Neuron (in vitro differentiated cells): ENCODE results near the gene B3GLCT.
"Not testable (repeated sequence)": the region's sequence is repeated elsewhere in the genome, so short reads cannot be mapped to it uniquely, and the experiment has no call there.

ENCODE experiments used
- H2AFZ ChIP-seq: one replicate; pipeline ENCODE4 v1.6.1; 2013; ENCODE audit warnings: low read depth, mild to moderate bottlenecking, inconsistent platforms, low read length, moderate library complexity
- H3K27me3 ChIP-seq: one replicate; pipeline ENCODE4 v1.6.1; 2013; ENCODE audit warnings: low read length; ENCODE audit not compliant: insufficient read depth
- H3K36me3 ChIP-seq: one replicate; pipeline ENCODE4 v1.6.1; 2013; ENCODE audit warnings: low read length; ENCODE audit not compliant: insufficient read depth
- H3K4me1 ChIP-seq: one replicate; pipeline ENCODE4 v1.6.1; 2013; ENCODE audit warnings: low read length; ENCODE audit not compliant: insufficient read depth
- H3K4me3 ChIP-seq: 2 replicates; pipeline ENCODE4 v1.5.1; 2013; ENCODE audit warnings: mild to moderate bottlenecking, low read length, moderate library complexity
- H3K9me3 ChIP-seq: one replicate; pipeline ENCODE4 v1.6.1; 2013; ENCODE audit warnings: low read length

The B3GLCT gene

DNA sequence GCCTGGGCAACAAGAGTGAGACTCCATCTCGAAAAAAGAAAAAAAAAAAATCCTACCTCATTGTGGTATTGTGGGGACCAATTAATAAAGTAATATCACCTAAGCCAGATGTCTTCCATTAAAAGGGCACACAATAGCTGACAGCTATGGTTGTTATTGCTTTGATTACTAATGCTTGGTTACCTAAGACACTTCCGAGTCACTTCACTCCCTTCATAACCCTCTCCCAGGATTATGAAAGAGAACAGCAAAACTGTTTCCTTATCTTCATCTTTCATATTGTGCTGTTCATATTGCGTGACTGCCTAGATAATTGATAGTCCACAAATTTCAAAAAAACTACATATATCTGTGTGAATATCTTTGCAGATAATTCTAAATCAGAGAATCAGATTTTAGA is 27.8 kb upstream of the B3GLCT start:
- Histone ChIP-seq H3K4me1 (peaks cover 6% of the 10 kb centered on the region), H3K4me3 (no peak overlapping the region), H3K9me3 (no peaks in the 10 kb centered on the region), H3K36me3 (no peaks in the 10 kb centered on the region), H2AFZ (no peak overlapping the region), H3K27me3 (no peaks in the 10 kb centered on the region)

GRCh38 chr13:31172535-31172934 is 27.2 kb upstream of the B3GLCT start:
- Histone ChIP-seq H3K4me1 (peaks cover 6% of the 10 kb centered on the region), H3K4me3 (no peak overlapping the region), H3K36me3 (no peaks in the 10 kb centered on the region), H3K9me3 (no peaks in the 10 kb centered on the region), H3K27me3 (no peaks in the 10 kb centered on the region), H2AFZ (no peak overlapping the region)

- Histone ChIP-seq H2AFZ (no peak overlapping the region), H3K4me3 (no peak overlapping the region), H3K36me3 (no peaks in the 10 kb centered on the region), H3K4me1 (no peaks in the 10 kb centered on the region), H3K27me3 (no peaks in the 10 kb centered on the region), H3K9me3 (no peaks in the 10 kb centered on the region)
These were observed 25.8 kb upstream of the B3GLCT start for GRCh38 chr13:31174018-31174417.

DNA sequence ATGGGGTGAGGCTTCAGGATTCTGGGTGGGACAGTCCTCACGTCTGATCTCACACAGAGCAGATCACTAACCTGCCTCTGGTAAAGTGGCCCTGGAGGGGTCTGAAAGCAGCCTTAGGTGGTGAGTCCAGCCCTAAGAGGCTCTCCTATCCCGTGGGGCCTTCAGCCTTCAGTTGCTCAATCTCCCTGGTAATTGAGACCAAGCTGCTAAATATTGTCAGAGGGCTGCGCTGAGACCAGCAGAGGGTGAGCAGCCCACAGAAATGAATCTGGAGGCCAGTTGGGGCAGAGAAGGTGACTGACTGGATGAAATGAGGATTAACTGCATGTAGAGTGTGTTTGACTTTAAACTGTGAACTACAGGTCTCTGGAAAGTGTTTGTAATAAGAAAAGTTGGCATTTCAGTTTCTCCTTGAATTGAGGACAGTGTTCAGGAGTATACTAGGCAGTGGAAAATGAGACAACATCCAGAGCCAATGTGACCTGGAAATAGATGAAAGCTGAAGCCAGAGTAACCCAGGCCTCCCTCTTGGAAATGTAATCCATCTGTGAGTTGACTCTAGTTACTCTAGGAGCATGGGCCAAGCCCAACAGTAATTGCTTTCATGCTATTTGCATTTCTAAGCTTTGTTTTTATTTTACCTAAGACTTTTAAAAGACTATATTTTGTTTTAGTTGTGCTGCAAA is 23.8 kb upstream of the B3GLCT start:
- no peak overlapping the region for H3K4me3 ChIP-seq
- H3K4me1 ChIP-seq, result no peaks in the 10 kb centered on the region
- H3K36me3 ChIP-seq, result no peaks in the 10 kb centered on the region
- no peaks in the 10 kb centered on the region for H3K9me3 ChIP-seq
- H3K27me3 ChIP-seq, result no peaks in the 10 kb centered on the region
- H2AFZ ChIP-seq, result no peak overlapping the region

GRCh38 chr13:31177813-31178495 is 21.8 kb upstream of the B3GLCT start:
- H3K4me3 ChIP-seq, H3K36me3 ChIP-seq: not testable (repeated sequence)

GRCh38 chr13:31179241-31179640 is 20.5 kb upstream of the B3GLCT start:
- H3K4me1 ChIP-seq, result no peaks in the 10 kb centered on the region
- no peak overlapping the region for H3K4me3 ChIP-seq
- no peak overlapping the region for H2AFZ ChIP-seq
- H3K9me3 ChIP-seq, result no peaks in the 10 kb centered on the region
- H3K36me3 ChIP-seq, result no peaks in the 10 kb centered on the region
- no peaks in the 10 kb centered on the region for H3K27me3 ChIP-seq

More at GRCh38 chr13:31177813-31178495, 21.8 kb upstream of the B3GLCT start:
- H2AFZ ChIP-seq, H3K4me1 ChIP-seq, H3K9me3 ChIP-seq, H3K27me3 ChIP-seq: not testable (repeated sequence)

DNA sequence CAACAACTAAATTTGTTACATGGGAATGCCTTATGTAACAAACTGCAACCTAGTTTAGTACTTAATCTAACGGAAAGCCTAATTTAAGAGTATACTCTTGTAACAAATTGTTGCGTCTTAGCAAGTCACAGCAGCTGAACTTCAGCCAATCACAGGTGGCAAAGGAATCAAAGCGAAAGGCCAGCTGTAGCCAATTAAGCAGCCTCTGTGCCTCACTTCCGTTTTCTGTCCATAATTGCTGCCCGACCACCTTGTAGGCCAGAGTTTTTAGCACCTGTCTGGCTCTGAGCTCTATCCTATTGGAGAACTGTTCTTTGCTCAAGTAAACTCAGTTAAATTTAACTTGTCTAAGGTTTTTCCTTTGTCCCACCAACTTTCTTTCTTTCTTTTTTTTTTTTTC is 20.0 kb upstream of the B3GLCT start:
- Histone ChIP-seq H2AFZ (no peak overlapping the region), H3K36me3 (no peaks in the 10 kb centered on the region), H3K9me3 (no peaks in the 10 kb centered on the region), H3K4me1 (peaks cover 2% of the 10 kb centered on the region), H3K4me3 (no peak overlapping the region), H3K27me3 (no peaks in the 10 kb centered on the region)

- H2AFZ ChIP-seq, result no peak overlapping the region
- no peaks in the 10 kb centered on the region for H3K27me3 ChIP-seq
- H3K9me3 ChIP-seq, result no peaks in the 10 kb centered on the region
- no peak overlapping the region for H3K4me3 ChIP-seq
- peaks cover 11% of the 10 kb centered on the region for H3K4me1 ChIP-seq
- H3K36me3 ChIP-seq, result no peaks in the 10 kb centered on the region
These were observed 16.8 kb upstream of the B3GLCT start for GRCh38 chr13:31182987-31183386.

DNA sequence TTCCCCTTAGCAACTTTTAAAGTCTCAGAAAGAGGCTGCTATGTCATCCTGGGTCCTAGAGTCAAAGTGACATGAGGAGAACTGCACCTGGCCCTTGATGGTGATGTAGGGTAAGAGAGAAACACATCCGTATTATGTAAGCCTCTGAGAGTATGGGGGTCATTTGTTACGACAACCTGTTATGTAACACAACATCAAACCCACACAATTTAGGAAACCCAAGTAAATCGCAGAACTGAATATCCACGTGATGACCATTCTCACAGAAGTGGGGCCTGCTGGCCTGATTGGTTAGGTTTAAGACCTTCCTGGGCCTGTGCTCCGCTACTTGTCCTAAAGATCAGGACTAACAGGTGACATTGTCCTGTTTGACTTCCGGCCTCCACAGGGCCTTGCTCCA is 15.3 kb upstream of the B3GLCT start:
- H3K27me3 ChIP-seq, result no peaks in the 10 kb centered on the region
- no peak overlapping the region for H3K4me3 ChIP-seq
- H3K36me3 ChIP-seq, result no peaks in the 10 kb centered on the region
- H3K9me3 ChIP-seq, result no peaks in the 10 kb centered on the region
- peaks cover 11% of the 10 kb centered on the region for H3K4me1 ChIP-seq
- peak overlapping the region; percentile 74 for H2AFZ ChIP-seq

DNA sequence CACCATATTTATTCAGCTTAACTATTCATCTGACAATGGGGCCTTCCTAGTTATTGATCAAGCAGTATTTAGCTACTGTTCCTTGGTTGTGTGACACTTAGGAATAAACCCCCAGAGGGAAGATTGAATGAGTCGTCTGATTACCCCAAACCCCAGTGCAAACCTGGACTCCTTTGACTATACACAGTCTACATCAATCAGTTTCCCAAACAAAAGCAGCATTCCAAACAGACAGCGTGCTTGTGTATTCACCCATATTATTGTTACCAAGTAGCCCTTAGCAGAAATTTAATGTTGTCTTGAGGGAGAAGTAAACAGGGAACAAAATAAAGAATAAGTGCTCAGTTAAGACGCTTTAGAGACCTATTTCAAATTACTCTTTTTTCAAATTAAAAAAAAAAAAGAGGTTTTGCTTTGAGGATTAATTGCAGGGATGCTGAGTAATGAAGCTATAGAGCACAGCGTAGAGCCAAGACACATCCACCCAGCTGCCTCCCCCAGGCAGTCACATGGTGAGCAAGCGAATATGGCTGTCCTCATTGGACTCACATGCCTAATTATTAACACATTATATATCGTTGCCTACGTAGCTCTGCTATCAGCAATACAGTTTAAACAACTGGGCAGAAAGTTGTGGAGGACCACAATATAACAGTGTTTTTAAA is 14.7 kb upstream of the B3GLCT start:
- Histone ChIP-seq H3K36me3 (no peaks in the 10 kb centered on the region), H2AFZ (peak overlapping the region; percentile 74), H3K9me3 (no peaks in the 10 kb centered on the region), H3K4me3 (no peak overlapping the region), H3K27me3 (no peaks in the 10 kb centered on the region), H3K4me1 (peaks cover 11% of the 10 kb centered on the region)

DNA sequence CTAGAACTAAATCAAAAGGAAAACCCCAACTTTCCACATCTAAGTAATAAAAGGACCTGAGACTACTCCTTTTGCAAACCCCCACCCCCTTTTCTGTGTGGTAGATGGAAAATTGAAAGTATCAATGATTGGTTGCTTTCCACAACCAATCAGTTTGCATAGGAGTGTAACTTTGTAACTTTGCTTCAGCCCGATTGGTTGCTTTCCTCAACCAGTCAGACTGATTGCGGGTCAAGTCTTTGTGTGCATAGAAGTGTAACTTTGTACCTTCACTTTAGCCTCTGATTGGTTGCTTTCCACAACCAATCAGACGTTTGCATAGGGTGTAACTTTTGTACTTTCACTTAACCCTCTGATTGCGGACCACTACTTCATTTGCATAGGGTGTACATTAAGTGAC is 8.0 kb upstream of the B3GLCT start:
- no peak overlapping the region for H2AFZ ChIP-seq
- no peaks in the 10 kb centered on the region for H3K4me1 ChIP-seq
- no peaks in the 10 kb centered on the region for H3K27me3 ChIP-seq
- no peaks in the 10 kb centered on the region for H3K36me3 ChIP-seq
- H3K9me3 ChIP-seq, result no peaks in the 10 kb centered on the region
- H3K4me3 ChIP-seq, result no peak overlapping the region

DNA sequence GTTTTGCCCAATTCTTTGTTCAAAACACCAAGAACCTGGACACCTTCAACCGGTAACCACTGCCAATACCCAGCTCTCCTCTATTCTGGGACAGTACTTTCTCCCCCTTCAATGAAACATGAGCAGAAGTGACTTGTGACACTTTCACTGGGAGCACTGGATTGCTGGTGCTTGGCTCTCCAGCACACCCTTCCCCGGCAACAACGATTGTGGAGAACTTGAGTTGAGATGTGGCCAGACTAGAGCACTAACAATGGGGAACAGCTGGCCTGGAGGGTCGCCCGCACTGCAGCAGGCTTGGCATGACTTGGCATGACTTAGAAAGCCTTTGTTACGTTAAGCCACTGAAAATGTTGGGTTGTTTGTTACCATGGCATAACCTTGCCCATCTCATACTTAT is 7.5 kb upstream of the B3GLCT start:
- H3K27me3 ChIP-seq, result no peaks in the 10 kb centered on the region
- H3K4me3 ChIP-seq, result no peak overlapping the region
- H3K36me3 ChIP-seq, result no peaks in the 10 kb centered on the region
- H3K9me3 ChIP-seq, result no peaks in the 10 kb centered on the region
- no peak overlapping the region for H2AFZ ChIP-seq
- H3K4me1 ChIP-seq, result no peaks in the 10 kb centered on the region

DNA sequence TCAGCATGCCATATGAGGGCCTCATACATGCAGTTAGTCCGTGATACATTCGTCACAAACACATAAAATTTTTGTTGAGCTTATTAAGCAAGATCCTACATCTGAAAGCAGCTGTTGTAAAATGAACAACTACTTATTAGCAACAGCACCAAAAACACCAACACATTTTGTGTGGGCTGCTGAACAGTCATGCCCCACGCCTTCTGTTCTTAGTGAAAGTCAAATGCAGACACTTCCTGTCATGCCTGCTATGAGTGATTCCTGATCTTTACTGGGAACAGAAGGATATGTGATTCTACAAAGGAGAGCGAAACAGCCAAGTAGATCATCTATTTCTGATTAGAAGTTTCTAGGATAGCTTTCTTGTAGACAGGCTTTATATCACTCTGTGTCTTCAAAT is 4.2 kb upstream of the B3GLCT start:
- Histone ChIP-seq H2AFZ (no peak overlapping the region), H3K4me1 (no peaks in the 10 kb centered on the region), H3K9me3 (no peaks in the 10 kb centered on the region), H3K27me3 (no peaks in the 10 kb centered on the region), H3K36me3 (no peaks in the 10 kb centered on the region), H3K4me3 (no peak overlapping the region)
